ENCODE results near the gene NCAM1. TPM values are rescaled to one million over a fixed set of nuclear protein-coding genes. Genes with fewer than 3 reads are reported as not detected.
A peak's percentile ranks its signal among the peaks of the same experiment; 100 is the strongest.
"Not testable (repeated sequence)": the region's sequence is repeated elsewhere in the genome, so short reads cannot be mapped to it uniquely, and the experiment has no call there.

Gene NCAM1
- total RNA-seq (10 to 100 TPM in 2 of 6 donors, 1 to 10 TPM in 4; 1.2 to 19.6 (median 3.0) TPM), polyA plus RNA-seq (1 to 10 TPM; 3.0 to 7.8 TPM)

DNA sequence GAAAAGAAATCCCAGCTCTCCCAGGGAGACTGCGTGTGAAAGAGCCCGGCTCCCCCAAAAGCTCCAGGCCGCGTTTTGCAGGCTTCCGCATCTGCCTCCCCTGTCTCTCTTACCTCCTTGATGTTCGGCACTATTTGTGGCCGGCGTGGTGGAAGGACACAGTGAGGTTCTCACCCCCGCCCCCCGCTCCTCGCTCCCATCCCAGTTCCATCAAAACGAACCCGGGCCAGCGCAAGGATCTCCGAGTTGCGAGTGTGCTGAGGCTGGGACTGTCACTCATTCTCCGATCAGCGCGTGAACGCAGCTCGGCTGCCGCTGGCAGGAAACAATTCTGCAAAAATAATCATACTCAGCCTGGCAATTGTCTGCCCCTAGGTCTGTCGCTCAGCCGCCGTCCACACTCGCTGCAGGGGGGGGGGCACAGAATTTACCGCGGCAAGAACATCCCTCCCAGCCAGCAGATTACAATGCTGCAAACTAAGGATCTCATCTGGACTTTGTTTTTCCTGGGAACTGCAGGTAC lies at the start of gene NCAM1:
NCAM1 (plus strand) TSS at position 275 of the 523 bp plus-strand sequence.
- ATAC-seq (peak; percentile 42 to 79 (median 77)), FAIRE-seq (no peak), DNase-seq (peak; percentile 27 to 75 (median 37))
- Histone ChIP-seq H3K36me3 (no peaks in the 10 kb centered on the region), H3K9me3 (no peaks in the 10 kb centered on the region), H3K27ac (no peak within 1 kb of the TSS), H3K4me1 (peaks cover 7 to 16% (median 11%) of the 10 kb centered on the region in 3 donors), H3K4me3 (peak within 1 kb of the TSS; percentile 15 to 48 (median 24)), H3K27me3 (peaks cover 0 to 21% (median 5%) of the 10 kb centered on the region in 4 donors)
- WGBS, 2 donors = 1% methylated on average over 28 of the region's 28 CpGs
- intact Hi-C loops (cut with DNase I) = no loop called here
- TF ChIP-seq, protein P1, sequence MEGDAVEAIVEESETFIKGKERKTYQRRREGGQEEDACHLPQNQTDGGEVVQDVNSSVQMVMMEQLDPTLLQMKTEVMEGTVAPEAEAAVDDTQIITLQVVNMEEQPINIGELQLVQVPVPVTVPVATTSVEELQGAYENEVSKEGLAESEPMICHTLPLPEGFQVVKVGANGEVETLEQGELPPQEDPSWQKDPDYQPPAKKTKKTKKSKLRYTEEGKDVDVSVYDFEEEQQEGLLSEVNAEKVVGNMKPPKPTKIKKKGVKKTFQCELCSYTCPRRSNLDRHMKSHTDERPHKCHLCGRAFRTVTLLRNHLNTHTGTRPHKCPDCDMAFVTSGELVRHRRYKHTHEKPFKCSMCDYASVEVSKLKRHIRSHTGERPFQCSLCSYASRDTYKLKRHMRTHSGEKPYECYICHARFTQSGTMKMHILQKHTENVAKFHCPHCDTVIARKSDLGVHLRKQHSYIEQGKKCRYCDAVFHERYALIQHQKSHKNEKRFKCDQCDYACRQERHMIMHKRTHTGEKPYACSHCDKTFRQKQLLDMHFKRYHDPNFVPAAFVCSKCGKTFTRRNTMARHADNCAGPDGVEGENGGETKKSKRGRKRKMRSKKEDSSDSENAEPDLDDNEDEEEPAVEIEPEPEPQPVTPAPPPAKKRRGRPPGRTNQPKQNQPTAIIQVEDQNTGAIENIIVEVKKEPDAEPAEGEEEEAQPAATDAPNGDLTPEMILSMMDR (IDR thresholded peaks at IDR 0.05) = no peak

DNA sequence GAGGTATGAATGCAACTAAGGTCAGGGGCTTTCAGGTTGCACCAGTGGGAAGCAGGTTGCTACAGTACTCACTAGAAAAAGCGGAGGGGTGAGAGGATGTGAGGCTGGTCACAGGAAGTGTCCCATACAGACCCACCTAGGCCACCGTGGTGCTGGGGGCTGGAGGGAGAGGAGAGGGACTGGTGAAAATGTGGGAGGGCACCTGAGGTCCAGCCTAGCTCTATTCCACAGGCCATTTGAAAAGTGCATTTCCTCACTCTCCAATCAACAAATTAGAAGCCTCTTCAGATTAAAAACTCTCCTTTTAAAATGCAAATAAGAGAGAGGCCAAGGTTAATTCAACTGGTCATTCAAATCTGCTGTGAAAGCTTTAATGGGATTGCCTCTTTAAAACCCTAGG lies 38.6 kb upstream of the NCAM1 start:
- TF ChIP-seq, protein P1 (IDR thresholded peaks at IDR 0.05) = no peak
- Histone ChIP-seq H3K4me1 (no peaks in the 10 kb centered on the region), H3K9me3 (no peaks in the 10 kb centered on the region), H3K27me3 (no peaks in the 10 kb centered on the region), H3K36me3 (no peaks in the 10 kb centered on the region), H3K27ac (no peak overlapping the region), H3K4me3 (no peak overlapping the region)
- 42 to 48% methylated on average over 2 of the region's 2 CpGs for WGBS, 2 donors
- FAIRE-seq (no peak), ATAC-seq (no peak), DNase-seq (no peak)
- intact Hi-C loops (cut with DNase I) = no loop called here

DNA sequence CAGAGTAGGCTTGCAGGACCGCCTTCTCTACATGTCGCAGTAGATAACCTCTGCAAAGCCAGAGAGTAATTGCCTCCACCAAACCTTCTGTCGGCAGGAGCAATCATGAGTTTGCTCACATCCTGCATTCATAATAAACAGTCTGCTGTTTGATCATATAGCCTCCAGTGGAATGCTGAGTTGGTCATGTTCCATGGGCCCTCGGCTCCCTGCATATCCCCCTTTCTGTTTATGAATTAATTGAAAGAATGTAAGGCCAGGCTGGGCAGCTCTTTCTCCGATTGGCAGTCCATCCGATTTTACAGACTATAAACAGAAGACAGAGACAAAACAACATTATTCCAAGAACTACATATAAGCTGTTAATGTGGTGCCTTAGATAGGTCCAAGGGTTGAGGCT lies 36.4 kb upstream of the NCAM1 start:
- H3K27me3 ChIP-seq; H3K9me3 ChIP-seq; H3K27ac ChIP-seq; FAIRE-seq; DNase-seq; ATAC-seq; H3K4me3 ChIP-seq; H3K4me1 ChIP-seq; H3K36me3 ChIP-seq; intact Hi-C loops (cut with DNase I): not testable (repeated sequence)
- 56 to 58% methylated on average over 6 of the region's 6 CpGs for WGBS, 2 donors

DNA sequence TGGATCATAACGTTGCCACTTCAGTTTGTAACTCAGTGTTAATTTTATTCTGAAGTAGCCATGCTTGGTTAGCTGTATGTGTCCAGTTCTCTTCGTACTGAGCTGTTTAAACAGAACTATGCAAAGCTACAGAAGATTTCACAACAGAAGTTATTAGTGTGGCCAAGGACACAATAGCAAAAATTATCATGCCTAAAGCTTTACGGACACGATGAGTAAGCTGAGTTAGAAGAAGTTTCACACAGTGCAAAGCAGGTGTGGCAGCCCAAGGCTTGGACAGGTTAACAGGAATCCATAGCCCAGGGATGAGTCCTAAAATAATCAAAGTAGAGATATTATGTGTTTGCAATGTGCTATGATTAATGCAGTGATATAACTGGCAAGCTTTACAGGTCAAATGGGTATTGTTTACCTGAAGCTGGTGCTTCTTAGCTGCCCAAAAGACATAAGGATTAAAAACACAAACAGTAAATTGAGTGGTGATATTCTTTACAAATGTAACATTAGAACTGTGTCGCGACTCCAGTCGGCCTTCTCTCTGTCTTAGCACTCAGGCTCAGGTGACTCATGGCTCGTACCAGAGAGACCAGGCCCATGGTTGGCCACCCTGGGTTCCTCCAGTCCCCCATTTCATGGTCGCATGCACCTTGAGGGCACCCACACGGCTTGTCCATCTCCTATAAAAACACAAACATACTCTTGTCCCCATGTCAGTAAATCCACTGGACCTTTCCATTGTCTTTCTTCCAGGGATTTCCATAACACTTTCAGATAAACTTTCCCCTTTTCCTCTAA lies 35.5 kb upstream of the NCAM1 start:
- H3K27ac ChIP-seq = no peak overlapping the region
- TF ChIP-seq, protein P1 (IDR thresholded peaks at IDR 0.05) = no peak
- FAIRE-seq (no peak), ATAC-seq (no peak), DNase-seq (no peak)
- no peaks in the 10 kb centered on the region for H3K4me1 ChIP-seq
- H3K4me3 ChIP-seq = no peak overlapping the region
- H3K9me3 ChIP-seq = no peaks in the 10 kb centered on the region
- H3K27me3 ChIP-seq = no peaks in the 10 kb centered on the region
- intact Hi-C loops (cut with DNase I) = no loop called here
- 56 to 66% methylated on average over 10 of the region's 10 CpGs for WGBS, 2 donors
- no peaks in the 10 kb centered on the region for H3K36me3 ChIP-seq

DNA sequence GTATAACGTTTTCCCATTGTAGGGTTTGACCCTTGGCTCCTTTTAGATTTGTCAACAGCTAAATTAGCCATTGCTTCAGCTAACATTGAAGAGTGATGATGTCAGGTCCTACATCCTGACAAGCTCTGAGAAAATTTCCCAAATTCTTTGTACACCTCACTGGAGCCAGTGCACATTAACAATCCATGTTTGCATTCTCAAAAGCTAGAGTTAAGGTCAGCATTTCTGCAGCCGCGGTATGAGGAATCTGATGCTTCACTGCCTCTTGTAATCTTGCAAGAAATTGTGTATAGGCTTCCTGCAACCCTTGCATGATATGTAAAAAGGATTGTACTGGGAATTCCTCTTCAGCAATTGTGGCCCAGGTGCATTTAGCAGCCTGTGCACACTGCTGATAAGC lies 33.1 kb upstream of the NCAM1 start:
- WGBS, 2 donors = 24 to 29% methylated on average over 3 of the region's 3 CpGs

More for the DNA sequence above, 33.1 kb upstream of the NCAM1 start:
- no peak overlapping the region for H3K27ac ChIP-seq
- H3K4me1 ChIP-seq = no peaks in the 10 kb centered on the region
- DNase-seq (no peak), FAIRE-seq (no peak), ATAC-seq (no peak)
- no peaks in the 10 kb centered on the region for H3K36me3 ChIP-seq
- TF ChIP-seq, protein P1 (IDR thresholded peaks at IDR 0.05) = no peak
- intact Hi-C loops (cut with DNase I) = no loop called here
- no peak overlapping the region for H3K4me3 ChIP-seq
- H3K27me3 ChIP-seq = no peaks in the 10 kb centered on the region
- no peaks in the 10 kb centered on the region for H3K9me3 ChIP-seq

Measured in pancreas (tissue), 10 donors.